Sigmoid colon (tissue), 3 donors: ENCODE data around the gene IQGAP1.

ENCODE experiments used
- POLR2A ChIP-seq, 2 donors: fragments of 450-650 bp; IDR thresholded peaks; one replicate each; pipeline ENCODE4 v1.6.1; 2016; ENCODE audit warnings: antibody characterized with exemption in 2 of 2, mild to moderate bottlenecking in 2 of 2, moderate library complexity in 2 of 2
- TF ChIP-seq, protein P1 (sequence below), 4 experiments: fragments of 450-650 bp in 3 of 4; fragments of 200-600 bp in 1 of 4; IDR thresholded peaks; one replicate each; pipeline ENCODE4 v1.5.1; 2016 to 2019; ENCODE audit warnings: antibody characterized with exemption in 4 of 4, mild to moderate bottlenecking in 3 of 4, moderate library complexity in 2 of 4

DNA sequence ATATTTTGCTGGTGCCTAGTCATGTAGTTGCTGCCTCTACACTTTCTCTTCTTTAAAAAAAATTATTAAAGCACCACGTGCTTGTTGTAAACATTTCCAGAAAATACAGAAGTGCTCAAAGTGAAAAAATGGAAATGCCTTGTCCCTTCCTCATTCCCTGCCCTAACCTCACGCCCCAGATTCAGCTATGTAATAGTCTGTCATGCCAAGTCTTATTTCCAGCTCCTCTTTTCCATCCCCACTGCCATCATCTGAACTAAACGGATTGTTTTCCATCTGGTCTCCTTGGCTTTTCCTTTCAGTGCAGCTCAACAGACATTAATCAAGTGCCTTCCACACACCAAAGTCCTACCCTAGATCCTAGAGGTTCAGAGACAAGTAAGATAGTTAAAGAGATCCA, 20.5 kb upstream of the IQGAP1 start:
- no peak for TF ChIP-seq POLR2A (IDR thresholded peaks at IDR 0.05)
- TF ChIP-seq, protein P1, sequence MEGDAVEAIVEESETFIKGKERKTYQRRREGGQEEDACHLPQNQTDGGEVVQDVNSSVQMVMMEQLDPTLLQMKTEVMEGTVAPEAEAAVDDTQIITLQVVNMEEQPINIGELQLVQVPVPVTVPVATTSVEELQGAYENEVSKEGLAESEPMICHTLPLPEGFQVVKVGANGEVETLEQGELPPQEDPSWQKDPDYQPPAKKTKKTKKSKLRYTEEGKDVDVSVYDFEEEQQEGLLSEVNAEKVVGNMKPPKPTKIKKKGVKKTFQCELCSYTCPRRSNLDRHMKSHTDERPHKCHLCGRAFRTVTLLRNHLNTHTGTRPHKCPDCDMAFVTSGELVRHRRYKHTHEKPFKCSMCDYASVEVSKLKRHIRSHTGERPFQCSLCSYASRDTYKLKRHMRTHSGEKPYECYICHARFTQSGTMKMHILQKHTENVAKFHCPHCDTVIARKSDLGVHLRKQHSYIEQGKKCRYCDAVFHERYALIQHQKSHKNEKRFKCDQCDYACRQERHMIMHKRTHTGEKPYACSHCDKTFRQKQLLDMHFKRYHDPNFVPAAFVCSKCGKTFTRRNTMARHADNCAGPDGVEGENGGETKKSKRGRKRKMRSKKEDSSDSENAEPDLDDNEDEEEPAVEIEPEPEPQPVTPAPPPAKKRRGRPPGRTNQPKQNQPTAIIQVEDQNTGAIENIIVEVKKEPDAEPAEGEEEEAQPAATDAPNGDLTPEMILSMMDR (IDR thresholded peaks at IDR 0.05): no peak
